Stomach smooth muscle (tissue), 2 donors: ENCODE measurements around the gene TMEM94.
A peak's percentile ranks its signal among the peaks of the same experiment; 100 is the strongest.

Experiments
- H3K27ac ChIP-seq: one replicate; pipeline ENCODE4 v1.7.0; 2013; ENCODE audit warnings: mild to moderate bottlenecking, low read length, inconsistent platforms
- H3K27me3 ChIP-seq, 2 donors: one replicate each; pipeline ENCODE4 v1.7.0; 2013; ENCODE audit warnings: low read length in 2 of 2; ENCODE audit not compliant: insufficient read depth in 2 of 2, control insufficient read depth in 1 of 2
- H3K36me3 ChIP-seq, 2 donors: one replicate each; pipeline ENCODE4 v1.7.0; 2013; ENCODE audit warnings: low read length in 2 of 2; ENCODE audit not compliant: control insufficient read depth in 2 of 2, insufficient read depth in 2 of 2
- H3K4me1 ChIP-seq: one replicate; pipeline ENCODE4 v1.7.0; 2013; ENCODE audit warnings: low read length; ENCODE audit not compliant: control insufficient read depth, insufficient read depth
- H3K4me3 ChIP-seq, 2 donors: one replicate each; pipeline ENCODE4 v1.7.0; 2013; ENCODE audit warnings: low read length in 2 of 2
- H3K9ac ChIP-seq, 2 donors: one replicate each; pipeline ENCODE4 v1.7.0; 2013; ENCODE audit warnings: low read length in 2 of 2, mild to moderate bottlenecking in 1 of 2
- H3K9me3 ChIP-seq, 2 donors: one replicate each; pipeline ENCODE4 v1.7.0; 2013; ENCODE audit warnings: low read length in 2 of 2; ENCODE audit not compliant: control insufficient read depth in 2 of 2
- donor health status: healthy.
- donor health status: Pancreatic carcinoma.

The TMEM94 gene

DNA sequence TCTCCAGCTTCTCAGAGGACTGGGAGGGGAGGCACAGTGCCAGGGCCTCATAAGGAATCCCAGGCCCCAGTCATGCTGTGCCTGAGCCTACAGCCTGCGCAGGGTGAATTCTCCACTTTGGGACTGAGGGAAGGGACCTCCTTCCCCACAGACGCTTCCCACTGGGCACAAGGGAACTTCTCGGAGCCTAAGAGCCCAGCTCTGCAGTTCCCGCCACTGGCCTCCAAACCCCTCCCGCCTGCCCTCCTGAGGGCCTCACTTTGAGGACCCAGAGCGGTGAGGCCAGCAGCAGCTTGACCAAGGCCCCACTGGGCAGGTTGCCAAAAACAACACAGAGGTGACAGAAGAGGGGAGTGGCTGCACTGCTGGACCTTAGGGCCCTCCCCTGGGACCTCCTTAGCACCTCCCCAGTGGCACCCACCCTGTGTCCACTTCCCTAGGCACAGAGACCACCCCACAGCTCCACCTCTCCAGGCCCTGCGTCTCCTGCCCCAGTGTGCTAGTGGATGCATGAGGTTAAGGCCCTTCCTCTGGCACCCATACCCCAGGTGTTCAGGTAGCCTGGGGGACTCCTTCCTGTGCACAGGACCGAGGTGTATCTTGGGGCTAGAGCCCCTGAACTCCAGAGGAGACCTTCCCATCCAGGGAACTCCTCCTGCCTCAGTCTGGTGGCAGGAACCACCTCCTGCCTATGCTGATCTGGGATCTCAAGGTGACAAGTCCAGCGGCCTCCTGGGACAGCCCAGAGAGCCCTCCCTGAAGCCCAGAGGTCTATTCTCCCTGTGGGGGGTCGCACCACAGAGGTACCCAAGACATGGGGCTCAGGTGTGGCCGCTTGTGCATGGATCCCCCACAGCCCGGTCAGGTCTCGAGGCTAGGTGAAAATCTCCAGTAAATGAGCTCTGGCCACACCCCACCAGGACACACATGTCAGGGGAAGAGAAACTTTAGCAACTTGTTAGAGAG lies 55.5 kb downstream of the TMEM94 start:
- Histone ChIP-seq H3K36me3 (peaks cover 8 to 18% of the 10 kb centered on the region in 2 donors), H3K27me3 (no peaks in the 10 kb centered on the region), H3K4me3 (peak overlapping the region; percentile 31 to 86), H3K27ac (peak overlapping the region; percentile 62), H3K9me3 (no peaks in the 10 kb centered on the region), H3K4me1 (peaks cover 72% of the 10 kb centered on the region), H3K9ac (peak overlapping the region; percentile 38 to 58)

GRCh38 chr17:75512926-75513640 lies 56.6 kb downstream of the TMEM94 start:
- peaks cover 82% of the 10 kb centered on the region for H3K4me1 ChIP-seq

GRCh38 chr17:75513641-75514000 lies 57.2 kb downstream of the TMEM94 start:
- peak overlapping the region; percentile 74 for H3K27ac ChIP-seq

More at GRCh38 chr17:75512926-75513640, 56.6 kb downstream of the TMEM94 start:
- Histone ChIP-seq H3K9me3 (no peaks in the 10 kb centered on the region), H3K27me3 (no peaks in the 10 kb centered on the region), H3K36me3 (peaks cover 3 to 13% of the 10 kb centered on the region in 2 donors), H3K27ac (peak overlapping the region; percentile 62), H3K4me3 (peak overlapping the region; percentile 86 to 95), H3K9ac (peak overlapping the region in 1 of 2 donors; percentile 10)

DNA sequence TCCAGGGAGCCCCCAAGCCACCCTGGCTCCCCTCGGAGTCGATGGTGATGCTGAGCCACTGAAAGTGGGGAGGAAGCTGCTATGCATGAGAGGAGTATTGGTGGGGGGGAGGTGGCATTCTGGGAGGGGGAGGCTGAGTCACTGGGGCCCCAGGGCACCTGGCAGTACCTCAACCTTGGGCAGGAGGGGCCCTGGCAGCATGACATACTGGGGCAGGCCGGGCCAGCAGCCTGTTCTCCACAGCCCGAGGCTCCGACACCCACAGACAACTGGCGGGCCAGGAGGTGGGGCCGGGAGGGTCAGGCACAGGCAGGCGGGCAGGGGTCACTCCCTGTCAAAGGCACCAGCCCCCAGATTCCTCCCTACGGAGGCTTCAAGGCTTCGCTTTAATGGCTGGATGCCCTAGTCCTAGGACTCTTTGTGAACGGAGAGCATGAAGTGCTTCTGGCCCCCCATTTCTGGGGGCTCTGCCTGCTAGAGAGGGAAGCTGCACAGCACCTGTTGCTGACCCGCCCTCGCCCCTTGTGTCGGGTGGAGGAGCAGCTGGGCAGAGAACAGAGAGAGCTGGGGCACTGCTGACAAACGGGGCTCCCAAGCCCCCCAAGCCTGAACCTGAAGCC lies 58.0 kb downstream of the TMEM94 start:
- Histone ChIP-seq H3K9me3 (no peaks in the 10 kb centered on the region), H3K27me3 (no peaks in the 10 kb centered on the region), H3K4me3 (peak overlapping the region; percentile 86 to 95), H3K36me3 (peaks cover 3 to 12% of the 10 kb centered on the region in 2 donors), H3K27ac (peak overlapping the region; percentile 74), H3K9ac (peak overlapping the region; percentile 79 to 82), H3K4me1 (peaks cover 70% of the 10 kb centered on the region)

More at GRCh38 chr17:75513641-75514000, 57.2 kb downstream of the TMEM94 start:
- Histone ChIP-seq H3K4me3 (peak overlapping the region; percentile 86 to 95), H3K27me3 (no peaks in the 10 kb centered on the region), H3K9ac (peak overlapping the region; percentile 79 to 82), H3K36me3 (peaks cover 3 to 13% of the 10 kb centered on the region in 2 donors), H3K9me3 (no peaks in the 10 kb centered on the region), H3K4me1 (peaks cover 78% of the 10 kb centered on the region)

- H3K27me3 ChIP-seq, result no peaks in the 10 kb centered on the region
- H3K27ac ChIP-seq, result peak overlapping the region; percentile 74
- peaks cover 65% of the 10 kb centered on the region for H3K4me1 ChIP-seq
- no peaks in the 10 kb centered on the region for H3K9me3 ChIP-seq
- peak overlapping the region; percentile 79 to 82 for H3K9ac ChIP-seq
- H3K4me3 ChIP-seq, result peak overlapping the region; percentile 86 to 95
- peaks cover 3 to 9% of the 10 kb centered on the region in 2 donors for H3K36me3 ChIP-seq
These were observed 58.6 kb downstream of the TMEM94 start for GRCh38 chr17:75514919-75515495.

DNA sequence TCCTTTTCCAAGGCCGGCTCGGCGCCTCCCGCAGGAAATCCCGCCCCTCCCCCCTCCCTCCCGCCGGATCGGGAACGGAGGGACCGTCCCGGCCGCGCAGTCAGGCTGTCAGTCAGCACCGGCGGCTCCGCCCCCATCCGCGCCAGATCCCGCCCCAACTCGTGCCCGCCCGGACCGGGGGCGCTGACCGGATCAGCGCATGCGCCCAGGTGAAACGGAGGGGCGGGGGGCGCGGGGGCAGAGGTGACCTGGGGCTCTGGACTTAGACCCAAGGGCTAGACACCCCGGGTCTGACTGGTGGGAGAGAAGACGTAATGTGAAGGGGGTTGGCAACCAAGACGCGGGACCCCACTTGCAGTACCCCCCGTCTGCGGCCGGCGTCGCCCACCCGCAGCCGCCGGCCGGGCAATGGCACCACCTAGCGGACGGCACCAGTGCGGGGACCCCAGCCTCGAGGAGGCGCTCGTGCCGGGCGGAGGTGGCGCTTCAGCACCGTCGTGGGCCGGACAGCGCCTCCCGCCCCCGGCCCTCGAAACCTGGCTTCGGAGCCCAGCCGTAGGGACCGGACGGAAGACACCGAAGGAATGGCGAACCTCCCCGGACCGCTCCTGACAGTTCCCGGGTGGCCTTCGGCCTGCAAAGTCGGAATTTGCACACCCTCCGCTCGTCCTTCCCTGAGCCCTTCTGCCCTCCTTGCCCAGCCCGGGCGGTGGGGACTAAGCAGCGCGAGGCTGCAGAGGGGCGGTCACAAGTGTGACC lies 59.2 kb downstream of the TMEM94 start, which contains the start of gene CASKIN2:
Gene CASKIN2 (minus strand): TSS at position 42 of the 759 bp plus-strand sequence. CDS start 1,733 bp downstream, outside the sequence.
- no peaks in the 10 kb centered on the region for H3K27me3 ChIP-seq
- H3K4me1 ChIP-seq, result peaks cover 59% of the 10 kb centered on the region
- peaks cover 3 to 7% of the 10 kb centered on the region in 2 donors for H3K36me3 ChIP-seq
- no peaks in the 10 kb centered on the region for H3K9me3 ChIP-seq
- peak within 1 kb of the TSS; percentile 79 to 82 for H3K9ac ChIP-seq
- H3K27ac ChIP-seq, result peak within 1 kb of the TSS; percentile 74
- H3K4me3 ChIP-seq, result peak within 1 kb of the TSS; percentile 86 to 95

DNA sequence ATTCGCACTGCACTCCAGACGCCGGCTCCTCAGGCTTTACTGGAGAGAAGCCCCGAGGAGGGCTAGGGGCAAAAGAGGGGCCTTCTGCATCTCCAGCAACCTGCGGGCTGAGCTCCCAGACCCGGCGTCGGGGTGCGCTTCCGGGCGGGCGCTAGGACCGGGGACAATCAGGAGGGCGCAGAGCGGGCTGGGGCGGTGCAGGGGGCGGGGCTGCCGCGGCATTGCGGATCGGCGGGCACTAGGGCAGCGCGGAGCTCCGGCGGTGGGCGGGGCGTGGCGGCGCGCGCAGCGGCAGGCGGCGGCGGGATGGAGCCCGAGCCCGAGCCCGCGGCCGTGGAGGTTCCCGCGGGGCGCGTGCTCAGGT lies 59.8 kb downstream of the TMEM94 start, which contains the start of gene TSEN54:
Gene TSEN54 (plus strand): TSS at position 274 of the 364 bp plus-strand sequence. CDS start 33 bp downstream, at position 307.
- peak within 1 kb of the TSS; percentile 86 to 95 for H3K4me3 ChIP-seq
- H3K4me1 ChIP-seq, result peaks cover 54% of the 10 kb centered on the region
- H3K36me3 ChIP-seq, result peaks cover 3 to 7% of the 10 kb centered on the region in 2 donors
- no peaks in the 10 kb centered on the region for H3K9me3 ChIP-seq
- H3K9ac ChIP-seq, result peak within 1 kb of the TSS; percentile 51 to 79
- no peaks in the 10 kb centered on the region for H3K27me3 ChIP-seq
- H3K27ac ChIP-seq, result peak within 1 kb of the TSS; percentile 74

- Histone ChIP-seq H3K36me3 (peaks cover 3 to 6% of the 10 kb centered on the region in 2 donors), H3K9me3 (no peaks in the 10 kb centered on the region), H3K27me3 (no peaks in the 10 kb centered on the region), H3K27ac (no peak overlapping the region), H3K4me1 (peaks cover 48% of the 10 kb centered on the region), H3K9ac (peak overlapping the region; percentile 36 to 57), H3K4me3 (peak overlapping the region; percentile 68 to 81)
These were observed 60.3 kb downstream of the TMEM94 start for GRCh38 chr17:75516619-75517296.

DNA sequence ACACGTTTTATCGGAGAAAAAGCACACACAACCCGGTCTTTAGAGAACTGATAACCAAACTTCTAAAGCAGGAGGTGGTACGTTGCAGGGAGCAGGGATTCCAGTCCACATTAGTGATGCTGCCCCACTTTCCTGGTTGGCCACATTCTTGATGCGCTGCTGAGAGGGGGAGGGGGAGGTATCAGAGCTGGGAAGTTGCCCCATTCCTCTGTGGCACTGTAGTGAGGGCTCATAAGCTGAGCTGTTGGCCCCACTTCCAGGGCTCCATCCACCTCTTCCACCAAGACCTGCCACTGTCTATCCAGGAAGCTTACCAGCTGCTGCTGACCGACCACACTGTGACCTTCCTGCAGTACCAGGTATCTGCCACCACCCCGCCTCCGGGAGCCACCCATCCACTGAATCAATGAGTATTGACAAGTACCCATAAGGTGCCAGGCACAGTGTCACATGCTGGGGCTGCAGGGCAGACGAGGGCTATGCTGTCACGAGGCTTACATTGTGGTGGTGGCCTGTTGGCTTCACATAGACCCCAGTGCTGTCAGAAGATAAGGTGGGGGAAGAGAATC lies 60.9 kb downstream of the TMEM94 start:
- H3K27ac ChIP-seq, result no peak overlapping the region
- H3K4me3 ChIP-seq, result peak overlapping the region; percentile 68 to 81
- peak overlapping the region; percentile 36 to 57 for H3K9ac ChIP-seq
- peaks cover 0 to 3% of the 10 kb centered on the region in 2 donors for H3K36me3 ChIP-seq
- no peaks in the 10 kb centered on the region for H3K9me3 ChIP-seq
- no peaks in the 10 kb centered on the region for H3K27me3 ChIP-seq
- H3K4me1 ChIP-seq, result peaks cover 42% of the 10 kb centered on the region
